ENCODE measurements around the gene IZUMO4.

Gene IZUMO4

DNA sequence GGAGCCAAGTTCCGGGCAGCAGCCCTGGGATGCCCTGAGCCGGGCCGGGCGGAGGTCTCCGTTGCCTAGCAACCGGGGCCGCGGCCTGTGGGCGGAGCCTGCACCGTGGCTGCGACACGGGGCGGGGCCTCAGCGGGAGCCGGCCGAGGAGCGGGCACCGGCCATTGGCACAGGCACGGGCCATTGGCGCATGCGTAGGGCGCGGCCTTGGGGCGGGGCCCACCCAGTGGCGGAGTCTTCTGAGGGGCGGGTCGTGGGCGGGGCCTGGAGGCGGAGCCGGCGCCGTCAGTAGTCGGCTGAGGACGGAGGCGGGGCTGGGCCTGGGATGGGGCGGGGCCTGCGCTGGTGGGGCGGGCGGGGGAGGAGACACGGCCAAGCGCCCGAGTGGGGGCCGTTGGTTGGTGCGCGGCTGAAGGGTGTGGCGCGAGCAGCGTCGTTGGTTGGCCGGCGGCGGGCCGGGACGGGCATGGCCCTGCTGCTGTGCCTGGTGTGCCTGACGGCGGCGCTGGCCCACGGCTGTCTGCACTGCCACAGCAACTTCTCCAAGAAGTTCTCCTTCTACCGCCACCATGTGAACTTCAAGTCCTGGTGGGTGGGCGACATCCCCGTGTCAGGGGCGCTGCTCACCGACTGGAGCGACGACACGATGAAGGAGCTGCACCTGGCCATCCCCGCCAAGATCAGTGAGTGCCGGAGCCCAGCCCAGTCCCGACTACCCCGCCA is at the start of gene IZUMO4:
TSS of gene IZUMO4 (plus strand) at position 436 of the 723 bp plus-strand sequence. CDS start at position 467, 31 bp downstream.
- peak; percentile 81 for DNase-seq

GRCh38 chr19:2047076-2047448 is 49.7 kb upstream of the IZUMO4 start:
- DNase-seq = no peak

DNA sequence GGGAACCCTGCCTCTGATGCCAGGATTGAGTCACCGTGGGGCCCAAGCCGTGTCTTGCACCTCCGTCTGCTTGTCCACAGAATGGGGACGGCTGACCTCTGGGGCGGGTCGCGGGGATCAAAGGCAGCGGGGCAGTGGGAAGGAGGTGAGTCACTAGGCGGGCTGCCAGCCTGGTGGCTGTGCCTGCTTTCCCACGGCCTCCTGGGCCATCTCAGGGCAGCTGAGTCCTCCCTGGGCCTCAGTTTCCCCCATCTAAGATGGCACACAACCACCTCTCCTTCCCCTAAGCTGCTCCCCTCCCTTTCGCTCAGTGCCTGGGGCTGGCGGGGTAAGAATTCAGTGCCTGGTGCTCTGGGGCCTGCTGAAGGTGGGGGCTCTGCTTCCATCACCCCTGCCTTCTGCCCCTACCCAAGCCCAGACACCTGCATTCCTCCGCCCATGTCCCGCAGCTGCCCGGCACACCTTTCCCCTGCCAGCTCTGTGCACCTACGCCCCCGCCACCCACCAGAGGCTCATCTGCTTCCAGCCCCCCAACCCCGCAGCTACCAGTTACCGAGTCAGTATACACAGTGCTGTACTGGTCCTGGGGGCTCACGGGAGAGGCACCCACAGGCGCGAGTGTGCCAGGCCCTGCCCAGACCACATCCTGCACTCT is 49.1 kb upstream of the IZUMO4 start:
- DNase-seq = no peak

DNA sequence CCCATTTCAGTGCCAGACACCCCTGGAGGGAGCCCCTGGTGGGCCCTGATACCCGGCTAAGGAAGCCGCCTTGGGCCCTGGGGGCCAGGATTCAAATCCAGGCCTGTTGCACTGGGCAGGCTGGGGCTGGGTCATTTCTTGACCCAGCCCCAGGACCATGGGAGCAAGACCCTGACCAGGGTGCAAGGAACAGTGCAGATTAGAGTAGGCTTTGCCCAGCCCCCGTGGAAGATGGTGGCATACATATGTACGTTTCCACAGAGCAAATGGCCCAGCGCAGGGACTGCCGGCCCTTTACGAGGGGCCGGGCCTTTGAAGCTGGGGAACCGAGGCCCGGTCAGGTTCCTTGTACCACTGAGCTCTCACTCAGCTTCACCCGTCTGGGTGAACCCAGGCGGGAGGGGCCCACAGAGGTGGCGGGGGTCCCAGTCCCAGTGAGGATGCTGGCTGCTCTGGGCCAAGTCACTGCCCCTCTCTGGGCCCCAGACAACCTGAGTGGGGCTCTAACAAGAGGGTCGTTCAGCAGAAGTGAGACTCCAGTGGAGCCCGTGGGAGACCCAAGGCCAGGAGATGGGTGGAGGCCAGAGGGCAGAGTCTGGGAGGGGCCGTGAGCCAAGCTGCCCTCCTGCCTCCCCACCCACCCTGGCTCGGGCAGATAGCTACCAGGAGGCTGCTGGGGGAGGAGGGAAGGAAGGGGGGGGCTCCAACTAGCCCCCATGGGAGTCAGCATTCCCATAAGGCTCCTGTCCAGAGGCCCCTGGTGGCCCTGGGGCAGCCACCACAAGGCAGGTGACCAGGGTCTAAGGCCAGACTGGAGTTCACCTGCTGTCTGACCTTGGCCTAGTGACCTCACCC is 48.4 kb upstream of the IZUMO4 start:
- no peak for DNase-seq

DNA sequence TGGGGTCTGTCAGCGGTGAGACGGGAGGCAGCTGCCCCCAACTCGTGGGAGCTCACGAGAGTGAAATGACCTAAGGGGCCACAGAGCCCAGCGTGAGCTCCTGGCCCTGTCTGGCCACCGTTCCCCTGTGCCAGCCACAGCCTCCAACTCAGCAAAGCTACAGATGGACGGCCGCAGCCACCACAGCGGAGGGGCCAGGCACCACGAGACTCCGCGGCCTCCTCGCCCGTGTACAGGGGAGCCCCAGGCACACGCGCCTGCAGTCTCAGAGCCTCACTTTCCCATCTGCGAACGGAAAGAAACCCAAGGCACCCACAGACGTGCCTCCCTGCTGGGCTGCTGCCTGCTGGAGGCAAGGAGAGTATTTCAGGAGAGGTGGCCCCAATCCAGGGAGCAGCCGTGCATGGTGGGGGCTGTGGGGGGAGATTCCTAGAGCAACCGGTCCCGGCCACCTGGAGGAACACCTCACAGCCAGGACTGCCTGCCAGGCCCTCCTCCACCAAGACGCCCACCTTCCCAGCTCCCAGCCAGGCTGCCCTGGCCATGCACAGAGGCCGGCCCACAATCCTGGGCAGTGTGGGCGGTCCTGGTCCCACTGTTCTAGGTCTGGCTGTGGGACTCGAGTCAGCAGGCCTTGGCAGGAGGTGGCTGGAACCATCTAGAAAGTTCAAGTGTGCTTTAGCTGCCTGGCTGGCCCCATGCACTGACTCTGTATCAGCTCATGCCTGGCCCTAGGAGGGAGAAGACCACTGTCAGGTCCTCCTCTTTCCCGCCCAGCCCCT is 47.6 kb upstream of the IZUMO4 start:
- no peak for DNase-seq

DNA sequence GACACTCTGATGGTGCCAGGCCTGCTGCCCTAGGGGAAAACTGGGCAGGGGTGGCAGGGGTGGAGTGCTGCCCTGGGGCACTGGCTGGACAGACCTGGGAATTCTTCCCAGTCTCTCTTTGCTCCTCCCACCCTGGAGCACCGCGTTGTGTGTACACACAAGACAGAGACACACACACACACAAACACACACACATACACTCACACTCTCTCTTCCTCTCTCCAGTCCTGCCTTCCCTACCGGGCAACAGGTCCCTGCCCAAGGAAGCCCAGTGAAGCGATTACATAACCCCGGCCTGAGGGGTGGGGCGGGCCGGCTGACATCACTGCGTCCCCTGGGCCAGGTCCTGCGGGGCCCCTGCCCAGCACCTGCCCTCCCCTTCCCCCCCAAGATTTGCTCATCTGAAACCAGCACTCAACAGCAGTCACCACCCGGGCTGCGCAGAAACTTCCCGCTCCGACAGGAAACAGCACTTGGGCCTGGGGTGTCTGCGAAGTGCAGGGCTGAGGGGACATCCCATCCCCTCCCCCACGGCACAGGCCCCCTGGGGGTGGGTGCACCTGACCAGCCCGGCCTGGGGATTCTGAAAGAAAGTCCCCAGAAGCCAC is 46.9 kb upstream of the IZUMO4 start:
- DNase-seq = no peak

DNA sequence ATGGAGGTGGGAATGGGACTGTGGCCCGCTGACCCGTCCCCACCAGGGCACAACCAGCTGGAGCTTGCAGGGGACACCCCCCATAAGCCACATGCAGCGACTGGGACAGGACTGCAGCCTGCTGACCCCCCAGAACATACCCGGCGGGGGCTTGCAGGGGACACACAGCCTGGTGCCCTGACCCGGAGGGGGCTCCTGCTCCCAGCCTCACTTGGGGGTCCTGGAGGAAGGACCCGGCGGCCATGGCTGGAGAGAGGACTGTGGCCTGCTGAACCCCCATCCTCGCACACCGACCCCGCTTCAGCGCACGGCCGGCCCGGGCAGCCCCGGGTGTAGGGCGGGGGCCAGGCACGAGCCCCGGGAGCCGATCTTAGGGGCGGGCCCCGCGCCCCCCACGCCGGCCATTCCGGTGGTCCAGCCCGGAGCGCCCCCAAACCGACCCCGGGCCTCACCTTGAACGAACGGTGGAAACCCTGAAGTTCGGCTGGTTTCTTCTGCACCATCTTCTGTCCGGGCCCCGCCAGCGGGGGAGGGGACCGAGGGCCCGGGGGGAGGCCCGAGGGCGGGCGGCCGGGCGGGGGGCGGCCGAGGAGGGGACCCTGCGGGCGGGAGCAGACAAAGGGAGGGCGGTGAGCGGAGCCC is 46.2 kb upstream of the IZUMO4 start:
- DNase-seq = no peak

DNA sequence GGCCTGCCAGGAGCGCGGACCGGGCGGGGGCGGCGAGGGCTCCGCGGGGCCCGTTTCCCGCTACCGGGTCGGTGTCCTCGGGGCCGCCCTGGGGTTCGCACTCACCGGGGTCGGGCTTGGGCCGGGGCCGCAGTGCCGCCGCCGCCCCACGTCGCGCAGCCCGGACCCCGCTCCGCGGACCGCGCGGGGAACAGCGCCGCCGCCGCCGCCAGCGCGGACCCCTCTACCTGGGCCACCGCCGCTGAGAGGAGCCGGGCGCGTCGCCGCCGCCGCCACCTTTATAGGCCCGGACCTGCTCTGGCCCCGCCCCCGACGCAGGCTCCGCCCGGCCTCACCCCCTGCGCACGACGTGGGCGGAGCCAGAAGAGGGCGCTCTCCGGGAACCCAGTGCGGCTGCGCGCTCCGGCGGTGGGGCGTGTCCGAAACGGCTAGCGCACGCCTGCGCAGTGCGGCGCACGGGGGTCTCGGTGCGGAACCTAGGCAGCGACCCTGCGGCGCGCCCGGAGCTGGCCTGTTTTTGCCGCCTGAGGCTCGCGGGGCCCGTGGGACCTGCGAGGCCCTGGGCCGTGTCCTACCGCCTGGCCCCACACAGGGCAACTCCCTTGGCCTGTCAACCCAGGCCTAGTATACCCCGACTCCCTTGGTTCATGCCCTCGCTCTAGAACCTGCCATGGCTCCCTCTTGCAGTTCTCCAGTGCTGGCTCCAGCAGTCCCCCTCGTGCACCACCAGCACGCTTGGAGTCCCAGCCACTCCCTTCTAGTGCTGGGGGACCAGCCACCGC is 45.5 kb upstream of the IZUMO4 start, which contains the start of gene MKNK2:
TSS of gene MKNK2 (minus strand) at position 254 of the 782 bp plus-strand sequence. CDS start 393 bp downstream, outside the sequence.
- no peak for DNase-seq

DNA sequence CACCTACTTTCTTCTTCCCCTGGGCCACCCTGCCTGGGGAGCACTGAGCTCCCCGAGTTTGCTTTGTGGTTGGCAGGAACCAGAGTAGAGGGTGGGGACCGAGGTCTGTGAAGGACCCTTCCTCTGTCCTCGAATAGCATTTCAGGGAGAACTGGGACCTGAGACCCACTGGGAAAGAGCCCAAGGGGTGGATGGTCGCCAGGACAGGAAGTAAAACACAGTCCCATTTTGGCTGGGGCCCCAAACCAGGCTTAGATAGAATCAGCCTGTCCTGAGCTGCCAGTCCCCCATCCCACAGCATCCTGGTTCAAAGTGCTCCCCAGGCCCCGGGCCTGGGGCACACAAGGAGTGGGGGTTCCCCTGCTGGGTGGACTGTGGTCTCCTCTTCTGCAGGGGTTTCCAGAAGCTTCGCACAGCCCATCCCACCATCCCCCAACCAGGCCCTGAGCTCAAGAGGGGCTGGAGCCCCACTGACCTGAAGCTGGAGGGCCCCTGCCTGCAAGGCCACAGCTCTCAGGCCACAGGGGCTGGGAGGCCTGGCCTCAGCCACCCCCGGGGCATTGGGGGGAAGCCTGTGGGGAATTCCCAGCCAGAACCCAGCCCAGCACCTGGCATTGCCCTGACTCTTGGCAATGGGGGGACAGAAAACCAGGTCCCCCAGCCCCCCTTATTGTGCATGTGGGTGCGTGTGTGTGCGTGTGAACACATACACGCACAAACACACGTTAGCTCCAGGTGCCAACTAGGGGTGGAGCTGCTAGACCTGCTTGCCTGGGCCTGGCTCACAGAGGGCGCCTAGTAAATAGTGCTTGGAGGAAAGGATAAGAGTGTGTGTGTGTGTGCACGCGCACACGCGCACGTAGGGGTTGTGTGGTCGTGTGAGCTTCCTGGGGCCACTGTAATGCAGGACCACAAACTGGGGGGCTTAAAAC is 44.7 kb upstream of the IZUMO4 start:
- peak; percentile 46 for DNase-seq

GRCh38 chr19:2053601-2054389 is 42.9 kb upstream of the IZUMO4 start:
- DNase-seq = no peak

DNA sequence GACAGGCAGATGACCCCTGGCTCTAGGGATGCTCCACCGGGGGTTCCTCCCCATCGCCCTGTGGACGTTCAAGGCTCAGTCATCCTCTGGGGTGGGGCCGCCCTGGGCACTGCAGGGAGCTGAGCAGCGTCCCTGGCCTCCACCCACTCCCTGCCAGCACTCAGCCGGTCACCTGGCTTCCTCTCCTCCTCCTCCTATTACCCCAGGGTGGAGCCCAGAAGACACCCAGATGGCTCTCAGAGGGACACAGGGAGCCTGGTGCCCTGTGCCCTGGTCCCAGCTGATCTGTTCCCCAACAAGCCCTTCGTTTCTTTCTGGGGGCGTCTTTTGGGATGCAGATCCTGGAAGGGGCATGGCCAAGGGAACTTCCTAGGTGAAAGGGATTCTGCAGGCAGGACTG is 42.0 kb upstream of the IZUMO4 start:
- no peak for DNase-seq

DNA sequence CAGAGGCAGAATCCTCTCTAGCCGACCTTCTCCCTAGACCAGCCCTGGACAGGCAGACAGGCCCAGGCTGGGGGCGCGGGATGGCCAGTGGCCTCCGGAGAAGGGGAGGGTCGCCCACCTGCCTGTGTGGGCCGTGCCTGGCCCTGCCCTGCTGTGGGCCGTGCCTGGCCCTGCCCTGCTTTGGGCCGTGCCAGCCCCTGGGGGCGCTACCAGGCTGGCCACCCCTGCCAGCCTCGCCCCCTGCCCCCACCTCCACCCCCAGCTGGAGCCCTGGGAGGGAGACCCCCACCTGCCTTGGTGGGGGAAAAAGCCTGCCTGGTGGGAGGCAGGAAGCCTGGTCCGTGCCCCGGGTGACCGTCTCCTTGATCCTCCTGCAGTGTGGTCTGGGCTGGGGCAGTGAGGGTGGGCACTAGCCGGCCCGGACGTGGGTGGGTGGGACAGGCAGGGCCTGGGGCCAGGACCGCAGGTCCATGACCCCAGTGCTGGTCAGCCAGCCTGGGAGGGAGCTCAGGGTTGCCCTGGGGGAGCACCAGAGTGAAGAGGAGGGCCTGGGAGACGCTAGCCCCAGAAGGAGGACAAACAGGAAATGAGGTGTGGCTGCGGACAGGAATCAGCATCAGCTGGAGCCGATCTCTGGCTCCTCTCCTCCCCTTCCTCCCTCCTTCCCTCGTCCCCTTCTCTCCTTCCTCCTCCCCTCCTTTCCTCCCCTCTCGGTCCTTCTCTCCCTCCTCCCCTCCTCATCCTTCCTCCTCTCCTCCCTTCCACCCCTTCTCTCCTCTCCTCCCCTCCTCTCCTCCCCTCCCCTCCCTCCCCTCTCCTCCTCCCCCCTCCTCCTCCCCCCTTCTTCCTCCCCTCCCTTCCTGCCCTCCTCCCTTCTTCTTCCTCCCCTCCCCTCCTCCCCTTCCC is 40.5 kb upstream of the IZUMO4 start:
- DNase-seq = peak; percentile 35

DNA sequence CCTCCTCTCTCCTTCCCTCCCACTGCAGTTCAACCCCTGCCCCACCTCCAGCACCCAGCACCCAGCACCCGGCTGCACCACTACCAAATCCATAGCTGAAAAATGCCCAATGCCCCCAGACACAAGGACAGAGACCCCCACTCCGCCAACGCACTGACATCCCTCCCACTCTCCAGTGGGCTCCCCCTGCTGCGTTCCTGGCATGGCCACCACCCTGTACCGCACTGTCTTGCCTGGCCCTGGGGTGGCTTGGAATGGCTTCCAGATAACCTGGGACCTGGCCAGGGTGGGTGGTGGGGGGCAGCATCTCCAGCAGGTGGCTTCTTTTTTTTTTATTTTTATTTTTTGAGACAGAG is 39.9 kb upstream of the IZUMO4 start:
- DNase-seq = no peak

GRCh38 chr19:2057484-2058469 is 38.9 kb upstream of the IZUMO4 start:
- no peak for DNase-seq

DNA sequence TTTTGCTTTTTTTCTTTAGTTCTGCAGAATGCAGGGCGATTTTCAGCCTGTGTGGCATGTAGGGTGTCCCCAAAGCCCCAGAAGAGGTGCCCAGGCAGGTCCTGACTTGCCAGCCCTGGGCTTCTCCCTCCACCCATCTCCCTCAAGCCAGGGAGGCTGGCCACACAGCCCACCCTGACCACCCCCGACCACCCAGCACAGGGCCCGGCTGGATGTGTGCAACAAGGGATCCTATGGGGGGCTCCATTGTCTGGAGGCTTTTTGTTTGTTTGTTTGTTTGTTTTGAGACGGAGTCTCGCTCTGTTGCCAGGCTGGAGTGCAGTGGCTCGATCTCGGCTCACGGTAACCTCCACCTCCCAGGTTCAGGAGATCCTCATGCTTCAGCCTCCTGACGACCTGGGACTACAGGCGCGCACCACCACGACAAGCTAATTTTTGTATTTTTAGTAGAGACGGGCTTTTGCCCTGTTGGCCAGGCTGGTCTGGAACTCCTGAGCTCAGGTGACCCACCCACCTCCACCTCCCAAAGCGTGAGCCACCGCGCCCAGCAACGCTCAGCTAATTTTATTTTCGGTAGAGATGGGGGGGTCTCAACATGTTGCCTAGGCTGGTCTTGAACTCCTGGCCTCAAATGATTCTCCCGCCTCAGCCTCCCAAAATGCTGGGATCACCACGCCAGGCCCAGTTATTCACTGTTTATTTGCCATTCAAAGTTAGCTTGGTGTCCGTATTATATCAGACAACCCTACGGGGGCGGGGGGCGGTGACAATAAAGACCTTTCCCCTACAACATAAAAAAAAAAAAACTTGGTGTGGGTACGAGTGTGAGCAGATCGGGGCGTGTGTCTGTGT is 37.9 kb upstream of the IZUMO4 start:
- DNase-seq = no peak

All from DMS153 (cell line).